Endometrial microvascular endothelial cells (primary cell): Measurements from ENCODE around the gene HPCAL1. TPM values are rescaled to one million over a fixed set of nuclear protein-coding genes. Genes with fewer than 3 reads are reported as not detected.

Experiments used
- in situ Hi-C: cut with HindIII; loops from 2 replicates; pipeline ENCODE4 v1.10.0; 2017; ENCODE audit warnings: low sequenced_read_pairs, low pct_unique_long_range_greater_than_20kb; ENCODE audit errors: inconsistent ontology term
- total RNA-seq: library from RNA; depleted of rRNA; stranded (reverse); fragments of >200 nt; gene quantifications from one replicate; pipeline ENCODE4 v1.2.3, GENCODE V29; 2015; ENCODE audit errors: inconsistent ontology term

The HPCAL1 gene
- total RNA-seq, 1 donor from 2014 or later = 183 TPM

DNA sequence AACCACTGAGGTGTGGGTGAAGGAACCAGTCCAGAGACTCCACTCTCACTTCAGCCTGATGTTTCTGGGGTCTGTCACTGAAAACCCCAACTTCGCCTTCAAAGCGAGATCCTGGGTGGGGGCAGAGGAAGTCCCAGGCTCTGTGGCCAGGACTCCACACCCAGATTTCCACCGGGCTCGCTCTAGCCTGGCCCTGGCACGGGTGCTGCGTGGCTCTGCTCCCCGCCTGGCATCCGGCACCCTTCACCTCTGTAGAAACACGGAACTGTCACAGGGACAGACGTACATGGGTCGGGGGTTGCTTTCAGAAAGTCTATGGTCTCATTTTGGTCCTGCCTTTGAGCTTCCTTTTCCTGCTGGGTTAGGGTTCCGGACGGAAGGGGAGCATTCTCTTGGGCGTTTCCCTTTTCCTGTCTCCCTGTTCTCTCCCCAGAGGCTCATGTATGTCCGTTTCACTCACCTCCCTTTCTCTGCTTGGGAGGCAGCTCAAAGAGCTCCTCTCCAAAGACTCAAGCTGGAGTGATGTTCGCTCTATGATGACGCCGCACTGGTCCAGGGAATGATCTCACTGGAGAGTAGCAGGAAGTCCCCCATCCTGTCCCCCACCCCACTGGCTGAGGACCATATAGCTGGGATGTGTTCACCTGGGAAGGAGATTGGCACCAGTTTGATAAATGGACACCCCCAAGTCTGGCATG lies 103.9 kb downstream of the HPCAL1 start:
- in situ Hi-C loops = no loop called here

DNA sequence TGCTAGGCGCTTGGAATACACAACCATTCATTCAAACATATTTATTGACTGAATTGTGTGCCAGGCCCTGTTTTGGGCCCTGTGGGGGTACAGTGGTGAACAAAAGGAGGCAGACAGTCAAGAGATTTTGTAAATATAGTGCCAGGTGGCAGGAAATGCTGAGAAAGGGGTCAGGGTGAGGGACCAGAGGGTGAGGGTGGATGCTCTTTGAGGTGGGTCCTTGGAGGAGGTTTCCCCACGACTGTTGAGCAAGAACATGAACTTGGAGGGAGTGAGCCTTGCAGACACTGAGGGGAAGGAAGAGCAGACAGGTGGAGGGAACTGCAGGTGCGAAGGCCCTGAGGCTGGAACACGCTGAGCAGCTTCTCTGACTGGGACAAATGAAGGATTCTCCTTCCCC lies 104.7 kb downstream of the HPCAL1 start:
- in situ Hi-C loops = no loop called here

DNA sequence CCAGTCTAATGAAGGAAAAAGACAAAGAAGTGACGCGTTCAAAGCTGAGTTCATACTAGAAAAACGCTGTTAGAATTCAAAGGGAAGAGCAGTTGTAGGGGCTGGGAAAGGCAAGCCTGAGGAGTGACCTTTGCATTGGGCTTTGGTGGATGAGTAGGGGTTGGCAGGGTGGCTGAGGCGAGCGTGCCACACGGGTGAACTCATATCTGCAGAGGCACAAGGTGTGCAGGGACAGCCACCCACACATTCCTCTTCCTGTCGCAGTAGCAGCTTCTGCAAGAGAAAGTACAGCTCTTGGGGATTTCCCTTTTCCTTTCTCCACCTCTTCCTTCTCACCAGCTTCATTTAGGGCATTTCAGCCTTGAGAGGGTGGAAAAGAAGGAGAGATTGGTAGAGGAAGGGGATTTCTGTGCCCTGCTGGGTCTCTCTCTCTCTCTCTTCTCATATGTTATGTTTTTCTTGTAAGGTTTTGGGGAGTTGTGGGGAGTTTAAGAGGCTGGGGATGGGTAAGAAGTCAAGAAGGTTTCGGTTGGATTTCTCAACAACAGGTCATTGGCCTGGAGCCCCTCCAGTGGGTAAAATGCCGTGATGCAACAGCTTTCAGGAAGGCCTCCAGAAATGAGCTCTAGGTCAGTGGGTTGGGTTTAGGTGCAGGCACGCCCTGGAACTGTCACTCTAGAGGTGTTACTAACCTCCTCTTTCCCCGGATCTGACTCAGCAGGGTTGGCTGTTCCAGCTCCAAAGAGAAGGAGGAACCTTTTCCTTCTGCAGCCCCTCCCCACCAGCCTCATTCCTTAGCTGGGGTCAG lies 105.3 kb downstream of the HPCAL1 start:
- in situ Hi-C loops = no loop called here

DNA sequence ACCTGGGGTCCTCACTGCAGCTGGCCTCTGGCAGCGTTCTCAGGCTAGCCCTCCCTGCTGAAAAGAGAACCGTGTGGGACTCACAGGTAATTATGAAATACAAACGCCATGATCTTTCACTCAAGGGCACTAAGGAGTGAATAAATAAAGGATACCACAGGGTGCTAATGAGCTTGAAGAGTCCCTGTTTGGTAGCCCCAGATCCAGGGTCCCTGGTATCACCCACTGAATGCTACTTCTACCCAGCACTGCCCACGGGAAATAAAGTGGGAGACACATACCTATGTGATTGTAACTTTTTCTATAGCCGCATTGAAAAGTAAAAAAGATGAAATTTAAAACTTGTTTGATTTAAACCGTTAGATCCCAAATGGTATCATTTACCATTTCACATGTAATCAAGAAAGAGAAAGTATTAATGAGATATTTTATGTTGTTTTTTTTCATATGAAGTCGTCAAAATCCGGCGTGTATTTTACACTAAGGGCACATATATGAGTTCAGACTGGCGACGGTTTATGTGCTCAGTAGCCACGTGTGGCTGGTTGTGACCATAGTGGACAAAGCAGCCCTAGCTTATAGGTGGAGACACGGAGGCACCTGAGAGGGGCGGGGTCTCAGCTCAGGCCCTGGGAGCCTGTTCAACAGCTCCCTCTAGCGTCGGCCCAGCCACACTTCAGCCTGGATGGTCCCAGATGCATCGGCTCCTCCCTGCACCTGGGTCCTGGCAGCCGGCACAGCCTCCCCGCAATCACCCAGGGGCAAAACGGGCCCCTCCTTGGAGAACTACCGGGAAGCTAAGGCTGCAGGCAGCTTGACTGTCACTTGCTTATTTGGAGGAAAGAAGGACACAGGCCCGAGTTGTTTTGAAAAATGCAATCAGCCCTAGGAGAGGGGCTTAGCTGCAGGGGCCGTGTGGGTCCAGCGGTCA lies 106.2 kb downstream of the HPCAL1 start:
- in situ Hi-C loops = no loop called here

DNA sequence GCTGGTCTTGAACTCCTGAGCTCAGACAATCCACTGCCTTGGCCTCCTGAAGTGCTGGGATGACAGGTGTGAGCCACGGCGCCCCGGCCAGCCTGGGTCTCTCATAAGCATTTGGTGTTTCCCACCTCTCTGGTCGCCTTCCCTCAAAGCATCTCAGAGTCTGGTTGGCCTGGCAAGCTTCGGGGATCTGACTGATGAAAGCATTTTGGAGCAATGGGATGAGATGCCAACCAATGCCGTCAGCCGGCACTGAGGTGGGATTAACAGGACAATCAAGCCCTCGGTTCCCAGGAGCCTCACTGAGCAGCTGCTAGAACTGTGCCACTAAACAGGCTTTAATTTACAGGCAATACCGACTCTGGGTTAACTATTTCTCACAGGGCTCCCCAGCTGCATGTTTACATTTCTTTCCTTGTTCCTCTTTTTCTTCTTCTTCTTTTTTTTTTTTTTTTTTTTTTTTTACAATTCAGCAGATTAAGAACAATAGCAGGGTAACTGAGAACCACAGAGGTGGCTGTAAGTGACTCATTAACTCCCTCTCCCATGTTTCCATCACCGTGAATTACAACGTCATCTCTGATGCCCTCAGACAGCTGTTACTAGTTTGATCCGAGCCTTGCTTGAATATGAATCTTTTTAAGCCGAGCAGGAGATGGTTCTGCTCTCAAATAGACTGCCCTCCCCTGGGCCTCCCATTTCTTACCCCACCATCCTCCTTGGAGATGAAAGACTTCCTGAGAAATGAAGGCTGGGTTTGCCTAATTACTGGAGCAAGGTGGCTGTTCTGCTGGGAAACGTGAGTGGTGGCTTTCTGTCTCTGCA lies 107.5 kb downstream of the HPCAL1 start:
- in situ Hi-C loops = no loop called here

DNA sequence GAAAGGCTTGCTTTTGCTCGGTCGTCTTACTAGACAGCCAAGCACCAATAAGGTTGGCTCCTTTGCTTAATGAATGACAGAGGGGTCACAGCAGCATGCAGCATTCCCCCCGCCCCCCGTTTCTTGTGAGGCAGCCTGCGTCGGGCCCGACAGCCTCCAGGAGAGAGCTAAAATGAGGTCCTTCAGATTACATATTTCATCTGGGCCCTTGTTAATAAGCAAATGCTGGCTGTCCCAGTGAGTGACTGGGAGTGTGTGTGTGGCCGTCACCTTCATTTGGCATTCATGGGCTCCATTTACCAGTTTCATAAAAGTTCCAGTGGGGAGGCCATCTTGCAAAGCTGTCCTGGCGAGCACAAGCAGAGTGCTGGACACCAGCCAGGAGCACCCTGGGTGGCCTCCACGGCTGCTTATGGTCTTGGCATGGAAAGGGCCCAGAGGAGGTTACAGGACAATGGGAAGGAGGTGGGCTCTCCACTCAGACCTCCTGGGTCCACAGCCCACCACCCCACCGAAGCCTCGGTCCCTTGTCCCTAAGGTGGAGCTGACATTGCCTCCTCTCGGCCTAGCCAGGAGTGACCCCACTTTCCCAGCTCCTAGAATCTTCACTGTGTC lies 108.2 kb downstream of the HPCAL1 start:
- in situ Hi-C loops = no loop called here

DNA sequence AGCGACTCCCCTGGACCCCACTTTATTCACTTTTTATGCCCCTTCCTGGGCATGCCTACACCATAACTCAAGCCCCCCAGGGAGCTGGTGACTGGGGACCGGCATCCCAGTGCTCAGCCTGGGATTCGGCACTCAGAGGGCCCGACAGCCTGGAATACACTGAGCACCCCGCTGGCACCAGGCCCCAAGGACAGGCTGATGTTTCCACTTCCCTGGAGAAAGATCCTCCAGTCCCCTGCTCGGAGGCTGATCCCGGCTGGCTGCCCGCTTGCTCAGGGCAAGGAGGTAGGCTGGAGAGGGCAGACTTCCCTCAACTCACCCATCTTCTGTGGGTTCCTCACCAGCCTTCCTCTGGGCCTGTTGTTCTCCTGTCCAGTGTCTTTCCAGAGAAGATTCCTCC lies 108.9 kb downstream of the HPCAL1 start:
- in situ Hi-C loops = no loop called here

DNA sequence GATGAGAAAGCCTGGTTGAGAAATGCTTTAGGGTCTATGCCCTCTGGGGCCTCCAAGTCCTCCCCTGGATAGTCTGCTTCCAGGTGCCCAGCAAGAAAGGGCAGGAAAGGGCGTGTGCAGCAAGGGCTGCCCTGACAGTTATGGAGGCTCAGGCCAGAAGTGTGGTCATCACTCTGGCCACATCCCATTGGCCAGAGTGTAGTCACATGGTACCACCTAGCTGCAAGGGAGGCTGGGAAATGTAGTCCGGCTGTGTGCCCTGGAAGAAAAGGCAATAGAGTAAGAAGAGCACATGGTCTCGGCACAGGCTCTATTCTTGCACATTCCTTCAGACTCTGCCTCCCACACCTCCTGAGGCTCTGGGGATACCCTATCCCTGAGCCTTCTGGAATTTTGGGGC lies 109.7 kb downstream of the HPCAL1 start:
- in situ Hi-C loops = no loop called here

DNA sequence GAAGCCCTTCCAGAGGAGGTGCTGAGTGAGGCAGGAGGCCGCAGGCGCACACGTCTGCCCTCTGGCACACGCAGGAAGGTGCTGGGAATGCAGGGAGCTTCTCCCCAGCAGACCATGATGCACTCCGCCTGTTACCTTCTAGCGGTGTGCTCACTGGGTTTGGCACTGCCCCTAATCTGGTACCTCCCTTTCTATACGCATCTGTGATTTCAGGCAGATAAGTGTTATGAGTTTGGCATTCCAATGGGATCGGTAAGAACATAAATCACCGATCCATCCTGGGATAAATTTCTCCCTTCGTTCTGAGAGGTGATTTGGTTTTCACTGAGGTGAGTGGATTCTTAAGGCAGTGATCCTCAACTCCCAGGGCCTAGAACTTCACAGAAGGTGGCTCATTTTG lies 110.8 kb downstream of the HPCAL1 start:
- in situ Hi-C loops = no loop called here

DNA sequence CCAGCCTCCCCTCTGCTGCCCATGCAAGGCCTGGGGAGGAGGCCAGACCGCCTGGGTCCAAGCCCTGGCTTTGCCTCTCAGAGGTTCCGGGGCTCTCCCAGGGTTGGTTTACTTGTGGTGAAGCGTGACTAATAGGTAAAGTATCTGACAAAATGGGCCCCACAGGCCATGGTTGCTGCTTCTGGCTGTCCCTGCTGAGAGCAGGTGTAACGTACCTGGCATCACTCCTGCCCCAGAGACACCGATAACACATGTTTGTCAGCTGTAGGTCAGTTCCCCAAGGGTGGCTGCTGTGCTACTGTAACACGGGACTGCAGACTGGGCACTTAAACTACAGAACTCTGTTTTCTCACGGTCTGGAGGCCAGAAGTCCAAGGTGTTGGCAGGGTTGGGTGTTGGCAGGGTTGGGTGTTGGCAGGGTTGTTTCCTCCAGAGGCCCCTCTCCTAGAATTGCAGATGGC lies 111.3 kb downstream of the HPCAL1 start:
- in situ Hi-C loops = no loop called here

DNA sequence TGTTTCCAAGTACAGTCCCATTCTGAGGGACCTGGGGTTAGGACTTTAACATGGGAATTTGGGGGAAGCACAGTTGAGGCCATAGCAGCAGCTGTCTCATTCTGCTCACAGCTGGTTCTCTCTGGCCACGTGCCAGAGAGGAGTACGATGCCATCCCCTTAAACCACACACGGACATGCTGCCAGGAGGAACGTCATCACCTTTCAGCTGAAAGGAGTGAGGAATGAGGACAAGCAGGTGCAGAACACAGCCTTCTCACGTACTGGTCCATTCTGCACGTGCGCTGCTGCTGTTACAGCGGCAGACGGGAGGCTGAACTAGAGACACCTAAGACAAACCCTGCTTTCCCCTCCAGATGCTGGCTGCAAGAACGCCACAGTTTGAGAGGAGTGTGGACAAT lies 111.9 kb downstream of the HPCAL1 start:
- in situ Hi-C loops = no loop called here

DNA sequence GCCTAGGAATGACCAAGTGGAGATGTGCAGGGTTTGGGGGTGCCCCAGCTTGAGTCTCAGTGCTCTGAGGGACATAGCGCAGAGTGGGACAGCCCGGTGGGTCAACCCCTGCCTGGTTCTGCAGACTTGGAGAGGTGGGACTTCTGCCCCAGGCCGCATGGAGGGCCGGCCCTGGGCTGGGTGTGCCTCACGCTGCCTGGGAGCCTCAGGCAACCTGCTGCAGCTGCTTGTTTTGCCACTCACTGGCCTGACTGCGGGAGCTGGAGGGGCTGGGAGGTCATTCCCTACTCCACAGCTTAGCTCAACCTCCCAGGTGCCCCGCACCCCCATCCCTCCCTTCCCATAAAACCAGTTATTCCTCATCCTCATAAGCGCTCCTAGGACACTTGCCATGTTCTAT lies 112.3 kb downstream of the HPCAL1 start:
- in situ Hi-C loops = no loop called here

DNA sequence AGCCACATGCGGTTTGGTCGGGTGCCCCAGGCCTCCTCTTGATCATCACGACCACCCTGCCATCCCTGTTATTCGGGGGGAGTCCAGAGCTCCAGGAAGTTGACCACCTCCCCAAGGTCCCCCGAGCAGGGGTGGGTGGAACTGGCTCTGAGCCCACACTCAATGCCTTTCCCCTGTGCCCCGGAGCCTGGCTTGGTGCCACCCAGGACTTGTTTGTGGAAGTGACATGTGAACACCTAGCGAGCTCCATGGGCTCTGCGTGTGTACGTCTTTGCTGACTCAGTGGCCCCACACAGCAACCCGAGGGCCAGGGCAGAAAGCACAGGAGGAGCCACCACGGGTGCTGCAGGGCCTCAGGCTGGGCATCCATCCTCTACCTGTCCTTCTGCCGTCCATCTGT lies 112.9 kb downstream of the HPCAL1 start:
- in situ Hi-C loops = no loop called here

DNA sequence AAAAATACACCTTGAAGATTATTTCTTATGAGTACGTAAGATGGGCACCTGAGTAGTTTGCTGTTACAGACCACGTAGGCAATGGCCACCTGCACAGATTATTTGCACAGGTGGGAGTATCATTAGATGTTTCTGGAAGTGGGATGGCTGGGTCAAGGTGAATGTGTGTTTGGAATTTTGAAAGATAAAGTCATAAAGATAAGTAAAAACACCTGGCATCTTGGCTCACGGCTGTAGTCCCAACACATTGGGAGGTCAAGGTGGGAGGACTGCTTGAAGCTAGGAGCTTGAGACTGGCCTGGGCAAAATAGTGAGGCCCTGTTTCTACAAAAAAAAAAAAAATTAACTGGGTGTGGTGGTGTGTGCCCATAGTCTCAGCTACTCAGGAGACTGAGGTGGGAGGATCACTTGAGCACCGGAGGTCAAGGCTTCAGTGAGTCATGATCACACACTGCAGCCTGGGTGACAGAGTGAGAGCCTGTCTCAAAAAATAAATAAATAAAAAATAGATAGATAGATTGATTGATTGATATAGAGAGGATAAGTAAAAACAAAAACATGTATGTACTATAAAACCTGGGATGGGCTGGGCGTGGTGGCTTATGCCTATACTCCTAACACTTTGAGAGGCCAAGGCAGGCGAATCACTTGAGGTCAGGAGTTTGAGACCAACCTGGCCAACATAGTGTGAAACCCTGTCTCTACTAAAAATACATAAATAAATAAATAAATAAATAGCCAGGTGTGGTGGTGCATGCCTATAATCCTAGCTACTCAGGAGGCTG lies 115.0 kb downstream of the HPCAL1 start:
- in situ Hi-C loops = no loop called here

DNA sequence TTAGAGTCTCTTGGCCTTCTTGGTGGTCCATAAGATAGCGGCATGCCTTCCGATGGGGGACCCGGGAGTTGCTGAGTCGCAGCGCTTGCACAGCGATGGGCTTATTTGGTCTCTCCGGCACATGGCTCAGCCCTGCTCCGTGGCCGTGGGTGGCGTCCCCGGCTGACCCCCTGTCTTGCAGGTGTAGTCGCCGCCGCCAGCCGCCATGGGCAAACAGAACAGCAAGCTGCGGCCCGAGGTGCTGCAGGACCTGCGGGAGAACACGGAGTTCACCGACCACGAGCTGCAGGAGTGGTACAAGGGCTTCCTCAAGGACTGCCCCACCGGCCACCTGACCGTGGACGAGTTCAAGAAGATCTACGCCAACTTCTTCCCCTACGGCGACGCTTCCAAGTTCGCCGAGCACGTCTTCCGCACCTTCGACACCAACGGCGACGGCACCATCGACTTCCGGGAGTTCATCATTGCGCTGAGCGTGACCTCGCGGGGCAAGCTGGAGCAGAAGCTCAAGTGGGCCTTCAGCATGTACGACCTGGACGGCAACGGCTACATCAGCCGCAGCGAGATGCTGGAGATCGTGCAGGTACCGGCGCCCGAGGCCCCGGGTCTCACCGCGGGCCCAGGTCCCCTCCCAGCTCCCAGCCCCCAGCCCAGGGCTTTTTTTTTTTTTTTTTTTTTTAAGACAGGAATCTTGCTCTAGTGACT lies 117.0 kb downstream of the HPCAL1 start:
- in situ Hi-C loops = no loop called here

DNA sequence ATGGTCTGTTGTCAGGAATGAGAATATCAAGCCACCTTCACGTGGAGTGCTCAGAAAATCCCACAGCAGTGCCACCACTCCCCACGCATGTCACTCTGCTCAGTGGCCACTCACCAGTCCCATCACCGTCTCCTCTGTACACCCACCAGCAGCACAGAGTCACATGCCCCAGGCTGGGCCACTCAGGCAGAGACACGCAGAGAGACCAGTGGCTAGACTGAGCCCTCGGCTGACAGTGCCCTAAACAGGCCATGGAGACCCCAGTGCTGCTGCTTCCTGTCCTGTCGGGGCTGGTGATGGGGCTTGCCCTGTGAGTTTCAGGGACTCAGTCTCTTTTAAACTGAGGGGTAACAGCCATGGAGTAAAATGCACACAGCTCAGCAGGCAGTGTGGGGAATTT lies 119.5 kb downstream of the HPCAL1 start:
- in situ Hi-C loops = no loop called here
